HG02571 (cell line): Measurements from ENCODE around the gene SLC5A1.

Experiments
- ATAC-seq: cut with Tn5 transposase; IDR thresholded peaks from one replicate; pipeline ENCODE4 v1.9.1; 2021; ENCODE audit warnings: mild to moderate bottlenecking, moderate library complexity; ENCODE audit not compliant: unreplicated experiment

SLC5A1 gene

GRCh38 chr22:32042924-32043323, at the start of gene SLC5A1:
TSS of gene SLC5A1 (plus strand) at chr22:32043261. CDS start at chr22:32043282, 21 bp downstream.
- no peak for ATAC-seq

GRCh38 chr22:31995046-31995445, 48.0 kb upstream of the SLC5A1 start:
- no peak for ATAC-seq

- ATAC-seq, result no peak
These were observed 47.3 kb upstream of the SLC5A1 start for GRCh38 chr22:31995807-31996206.

GRCh38 chr22:31998784-31999385, 44.2 kb upstream of the SLC5A1 start:
- ATAC-seq, result no peak

GRCh38 chr22:32000181-32000580, 42.9 kb upstream of the SLC5A1 start:
- ATAC-seq, result no peak

DNA sequence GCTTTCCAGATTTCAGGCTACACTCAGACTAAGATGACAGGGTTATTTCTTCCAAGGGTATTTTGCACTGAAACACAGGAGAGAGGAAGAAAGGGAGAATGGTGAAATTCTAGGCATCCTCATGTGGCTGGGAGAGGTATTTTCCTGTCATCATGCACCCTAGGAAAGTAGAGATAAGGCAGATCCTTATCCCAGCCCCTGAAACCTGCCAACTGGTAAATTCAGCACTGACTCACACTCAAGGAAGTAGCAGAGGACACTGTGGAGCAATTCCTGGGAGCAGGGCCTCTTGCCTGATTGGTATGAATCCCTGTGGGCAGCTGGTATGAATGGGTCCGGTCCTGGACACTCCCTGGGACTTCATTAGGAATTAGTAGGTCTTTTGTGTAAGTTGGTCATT, 37.6 kb upstream of the SLC5A1 start:
- ATAC-seq, result no peak

DNA sequence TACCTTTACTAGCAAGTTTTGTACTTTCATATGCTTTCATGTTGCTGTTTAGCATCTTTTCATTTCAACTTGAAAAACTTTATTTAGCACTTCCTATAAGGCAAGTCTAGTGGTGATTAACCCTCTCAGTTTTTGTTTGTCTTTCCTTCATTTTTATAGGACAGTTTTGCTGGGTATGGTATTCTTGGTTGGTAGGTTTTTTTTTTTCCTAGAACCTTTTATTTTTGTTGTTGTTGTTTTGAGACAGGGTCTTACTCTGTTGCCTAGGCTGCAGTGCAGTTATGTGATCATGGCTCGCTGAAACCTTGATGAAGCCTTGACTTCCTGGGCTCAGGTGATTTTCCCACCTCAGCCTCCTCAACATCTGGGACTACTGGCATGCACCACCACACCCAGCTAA, 29.9 kb upstream of the SLC5A1 start:
- no peak for ATAC-seq

DNA sequence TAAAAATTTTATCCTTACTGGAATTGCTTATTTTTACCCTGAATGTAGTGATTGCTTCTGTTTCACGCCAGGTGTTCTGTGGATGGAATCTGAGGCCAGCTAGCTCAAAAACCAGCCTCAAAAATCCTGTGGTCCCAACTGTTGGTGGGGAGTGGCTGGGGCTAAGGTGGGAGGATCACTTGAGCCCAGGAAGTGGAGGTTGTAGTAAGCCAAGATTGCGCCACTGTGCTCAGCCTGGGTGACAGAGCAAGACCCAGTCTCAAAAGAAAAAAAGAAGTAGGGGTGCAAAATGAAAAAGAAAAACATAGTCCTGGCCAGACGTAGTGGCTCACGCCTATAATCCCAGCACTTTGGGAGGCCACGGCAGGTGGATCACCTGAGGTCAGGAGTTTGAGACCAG, 27.0 kb upstream of the SLC5A1 start:
- no peak for ATAC-seq

GRCh38 chr22:32018056-32018455, 25.0 kb upstream of the SLC5A1 start:
- no peak for ATAC-seq

DNA sequence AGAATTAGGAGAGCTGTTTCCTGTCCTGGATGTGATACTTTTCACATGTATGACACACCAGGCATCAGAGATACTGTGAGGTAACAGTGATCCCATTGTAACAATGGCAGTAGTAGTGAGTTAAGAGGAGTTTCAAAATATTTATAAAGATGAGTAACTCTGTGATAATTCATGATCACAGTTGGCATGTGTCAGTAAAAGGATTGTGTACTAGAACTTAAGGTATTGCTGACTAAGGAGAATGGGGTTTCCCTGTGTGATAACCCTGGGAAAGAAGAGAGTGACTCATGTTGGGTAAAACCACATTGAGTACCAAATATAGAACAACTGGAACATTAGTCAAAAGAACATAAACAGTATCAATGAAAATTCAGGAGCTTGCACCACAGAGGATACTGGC, 22.9 kb upstream of the SLC5A1 start:
- no peak for ATAC-seq

- ATAC-seq, result no peak
These were observed 21.3 kb upstream of the SLC5A1 start for GRCh38 chr22:32021716-32022115.

DNA sequence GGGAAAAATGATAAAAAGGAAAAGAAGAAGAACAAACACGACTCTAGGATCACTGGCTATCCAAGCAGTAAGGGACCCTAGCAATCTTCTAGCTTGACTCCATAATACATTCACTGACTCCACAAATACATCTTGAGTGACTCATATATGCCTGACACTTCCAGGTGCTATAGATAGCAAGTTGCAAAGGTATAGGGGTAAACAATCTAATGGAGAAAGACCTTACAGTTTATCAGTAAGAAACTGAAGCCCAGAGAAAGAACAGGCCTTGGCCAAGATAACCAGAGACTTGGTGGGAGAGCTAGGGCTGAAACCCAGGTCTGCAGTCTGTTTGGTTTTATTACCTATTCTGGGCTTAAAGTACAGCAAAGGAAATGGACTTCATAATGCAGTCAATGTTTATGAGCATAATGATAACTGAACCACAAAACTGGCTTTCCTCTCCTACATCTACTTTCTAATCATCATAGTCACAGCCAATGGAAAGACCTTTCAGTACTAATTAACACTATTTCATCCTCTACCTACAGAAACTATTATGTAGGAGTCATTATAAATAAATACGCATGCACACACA, 19.7 kb upstream of the SLC5A1 start:
- no peak for ATAC-seq

DNA sequence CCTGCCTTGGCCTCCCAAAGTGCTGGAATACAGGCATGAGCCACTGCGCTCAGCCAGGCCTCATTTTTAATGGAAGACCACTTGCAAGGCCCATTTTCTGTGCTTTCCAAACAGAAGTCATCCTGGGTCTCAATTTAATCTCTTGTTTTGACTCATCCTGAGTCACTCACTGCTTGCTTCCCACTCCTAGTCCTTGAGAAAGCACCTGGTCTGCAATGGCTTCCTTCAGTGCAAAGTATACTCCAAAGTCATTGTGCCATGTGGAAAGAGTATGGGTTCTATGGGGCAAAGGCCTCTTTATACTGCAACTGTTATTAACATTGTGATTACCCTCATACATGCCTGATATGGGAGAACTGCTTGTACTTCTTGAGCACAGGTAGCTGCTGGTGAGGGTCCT, 18.3 kb upstream of the SLC5A1 start:
- no peak for ATAC-seq

DNA sequence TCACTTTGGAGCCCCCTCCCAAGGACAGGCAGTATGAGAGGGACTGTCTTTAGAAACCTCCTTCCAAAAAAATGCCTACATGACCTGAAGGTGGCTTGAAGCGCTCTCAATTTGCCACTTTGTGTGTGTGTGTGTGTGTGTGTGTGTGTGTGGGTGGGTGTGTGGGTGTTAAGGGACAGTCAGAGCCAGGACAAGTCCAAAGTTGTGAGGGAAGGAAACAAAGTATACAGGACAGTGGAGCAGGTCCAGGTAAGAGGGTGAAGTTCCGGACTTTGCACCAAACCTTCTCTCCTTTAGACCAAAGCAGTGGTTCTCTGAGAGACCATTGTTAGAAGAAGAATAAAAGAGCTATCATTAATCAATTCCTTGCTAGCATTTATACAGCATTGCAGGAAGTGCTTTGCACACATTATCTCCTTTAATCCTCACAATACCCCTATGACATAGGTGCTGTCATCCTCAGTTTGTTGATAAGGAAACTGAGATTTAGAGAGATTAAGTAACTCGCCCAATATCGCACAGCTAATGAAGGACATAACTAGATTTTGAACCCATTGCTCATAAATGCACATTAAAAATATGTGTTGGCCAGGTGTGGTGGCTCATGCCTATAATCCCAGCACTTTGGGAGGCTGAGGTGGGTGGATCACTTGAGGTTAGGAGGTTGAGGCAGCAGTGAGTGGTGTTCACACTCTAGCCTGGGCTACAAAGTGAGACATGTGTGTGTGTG, 12.4 kb upstream of the SLC5A1 start:
- ATAC-seq, result no peak

DNA sequence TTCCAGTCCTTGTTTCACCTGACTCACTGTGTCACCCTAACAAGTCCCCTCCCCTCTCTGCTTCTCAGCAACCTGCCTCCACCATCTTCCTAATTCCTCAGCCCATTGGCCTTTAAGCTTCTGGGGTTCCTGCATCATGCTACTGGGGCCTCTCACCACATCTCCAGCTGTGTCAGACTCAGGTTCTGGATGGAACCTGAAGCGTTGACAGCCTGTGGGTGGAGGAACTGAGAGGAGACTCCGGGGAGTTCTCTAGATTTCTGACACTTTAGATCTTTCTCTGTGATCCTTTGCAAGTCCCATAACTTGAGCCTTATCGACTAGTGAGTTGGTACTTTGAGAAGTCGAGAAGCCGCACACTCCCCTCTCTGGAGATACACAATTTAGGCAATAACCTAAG, 11.6 kb upstream of the SLC5A1 start:
- no peak for ATAC-seq

DNA sequence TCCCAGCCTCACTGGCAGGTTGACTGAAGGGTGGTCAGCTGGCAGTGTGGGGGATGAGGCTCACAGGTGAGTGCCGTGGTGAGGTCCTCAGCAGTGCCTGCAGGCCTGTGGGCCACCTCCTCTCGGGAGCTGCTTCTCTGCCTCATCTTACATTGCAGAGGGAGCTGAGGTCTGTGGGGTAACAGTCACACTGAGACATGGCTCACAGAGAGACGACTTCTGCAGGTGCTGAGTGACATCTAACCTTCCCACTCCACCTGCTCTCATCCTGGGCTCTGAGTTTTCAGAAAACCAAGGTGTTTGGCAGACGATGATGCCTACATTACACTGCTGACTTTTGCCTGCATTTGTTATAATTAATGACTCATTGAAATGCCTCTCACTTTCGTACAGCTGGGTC, 8.8 kb upstream of the SLC5A1 start:
- no peak for ATAC-seq

DNA sequence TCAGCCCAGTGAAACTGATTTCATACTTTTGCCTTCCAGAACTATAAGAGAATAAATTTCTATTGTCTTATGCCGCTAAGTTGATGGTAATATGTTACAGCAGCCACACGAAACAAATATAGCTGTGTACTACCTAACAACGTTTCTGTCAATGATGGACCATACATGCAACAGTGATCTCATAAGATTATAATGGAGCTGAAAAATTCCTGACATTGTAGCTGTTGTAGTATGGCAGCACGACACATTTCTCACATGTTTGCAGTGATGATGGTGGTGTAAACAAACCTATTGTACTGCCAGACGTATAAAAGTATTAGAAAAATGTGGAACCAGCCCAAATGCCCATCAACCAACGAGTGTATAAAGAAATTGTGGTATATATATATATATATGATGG, 5.8 kb upstream of the SLC5A1 start:
- ATAC-seq, result no peak

- ATAC-seq, result no peak
These were observed 2.6 kb upstream of the SLC5A1 start for GRCh38 chr22:32040324-32040904.

DNA sequence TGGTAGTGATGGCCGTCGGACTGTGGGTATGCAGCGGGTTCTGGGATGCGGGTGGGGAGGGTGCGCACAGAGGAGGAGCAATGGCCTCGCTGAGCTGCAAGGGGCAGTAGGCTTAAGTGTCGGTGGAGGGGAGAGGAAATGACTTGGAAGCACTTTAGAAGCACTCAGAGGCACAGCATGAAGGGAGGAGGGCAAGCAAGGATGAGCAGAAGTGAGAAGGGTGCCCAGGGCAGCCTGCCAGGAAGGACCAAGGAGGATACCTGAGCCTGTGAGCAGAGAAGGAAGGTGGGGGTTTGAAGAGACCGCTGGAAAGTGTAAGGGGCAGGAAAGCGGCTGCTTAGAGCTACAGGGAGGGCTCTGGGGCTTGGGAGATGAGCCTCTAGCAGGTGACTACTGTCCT, 330 bp downstream of the SLC5A1 start:
- no peak for ATAC-seq

- ATAC-seq, result no peak
These were observed 1.4 kb downstream of the SLC5A1 start for GRCh38 chr22:32044477-32044876.

GRCh38 chr22:32044913-32045312, 1.9 kb downstream of the SLC5A1 start:
- ATAC-seq, result no peak

- ATAC-seq, result no peak
These were observed 5.0 kb downstream of the SLC5A1 start for GRCh38 chr22:32048069-32048468.
